Activated CD4-positive, alpha-beta T cell treated with anti-CD3 and anti-CD28 coated beads, Interleukin-2, amount 10 ng/mL, durations not matched to agents 7 days and 5 days (primary cell): Measurements from ENCODE around the gene ROR2. TPM values are rescaled to one million over a fixed set of nuclear protein-coding genes. Genes with fewer than 3 reads are reported as not detected.

Experiments
- CTCF ChIA-PET: fragments of 350-600 bp; sonication (Branson Sonifier 250); formaldehyde crosslinking; loops from one replicate; lab custom pipeline; 2021; ENCODE audit warnings: antibody characterized with exemption; lab: Charles Lee
- POLR2A ChIA-PET: fragments of 350-600 bp; sonication (Branson Sonifier 250); formaldehyde crosslinking; loops from one replicate; lab custom pipeline; 2021; ENCODE audit warnings: antibody characterized with exemption; lab: Charles Lee
- DNase-seq: peaks from one replicate; pipeline ENCODE4 v3.0.0-alpha.2; 2020
- H3K27ac Mint-ChIP-seq: one replicate; pipeline ENCODE4 v1.8.0; 2021; ENCODE audit warnings: mild to moderate bottlenecking, moderate library complexity, mixed read lengths
- H3K27me3 Mint-ChIP-seq: one replicate; pipeline ENCODE4 v1.8.0; 2021; ENCODE audit warnings: mixed read lengths
- H3K36me3 Mint-ChIP-seq: one replicate; pipeline ENCODE4 v1.8.0; 2021; ENCODE audit warnings: low read depth, mixed read lengths
- H3K4me1 Mint-ChIP-seq: one replicate; pipeline ENCODE4 v1.8.0; 2021; ENCODE audit warnings: mixed read lengths
- H3K4me3 Mint-ChIP-seq: one replicate; pipeline ENCODE4 v1.8.0; 2021; ENCODE audit warnings: mild to moderate bottlenecking, moderate library complexity, mixed read lengths
- H3K9me3 Mint-ChIP-seq: one replicate; pipeline ENCODE4 v1.8.0; 2021; ENCODE audit warnings: mixed read lengths
- total RNA-seq, 2 experiments: library from RNA; stranded (reverse); gene quantifications; one replicate each; pipeline ENCODE4 v1.2.3, GENCODE V29; 2021

Gene ROR2
- total RNA-seq, 2 experiments from 2014 or later = 0.48 to 0.55 TPM

DNA sequence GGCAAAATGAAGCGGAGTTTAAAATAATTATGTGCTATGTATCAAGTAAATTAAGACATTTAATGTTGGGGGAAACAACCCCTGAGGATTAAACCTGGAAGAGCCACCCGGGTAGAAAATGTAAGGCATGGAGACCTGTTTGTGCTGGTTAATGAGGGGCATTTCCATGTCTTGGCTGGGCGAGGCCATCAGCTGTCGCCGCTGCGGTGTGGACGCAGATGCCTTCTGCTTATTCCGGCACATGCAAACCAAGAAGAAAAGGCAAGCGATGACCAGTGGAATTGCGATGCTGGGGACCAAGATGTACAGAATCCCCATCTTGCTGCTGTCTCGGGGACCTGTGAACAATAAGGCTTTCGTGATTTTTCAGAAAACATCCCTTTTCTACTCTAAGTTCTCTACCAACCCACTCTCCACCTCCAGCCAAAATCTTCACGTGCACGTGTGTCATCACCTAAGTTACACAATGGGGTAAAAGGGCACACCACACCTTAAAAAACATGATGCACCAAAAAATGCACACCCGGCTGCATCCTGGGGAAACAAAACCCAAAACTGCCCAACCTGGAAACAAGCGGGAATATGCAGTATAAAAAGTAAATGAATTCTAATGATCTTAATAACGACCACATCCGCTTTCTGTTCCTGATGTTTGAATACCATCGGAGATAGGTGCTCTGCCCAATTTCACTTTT is 223.5 kb downstream of the ROR2 start:
- POLR2A ChIA-PET = interaction anchor here (0.5 to 0.6 kb wide), 3 partner anchors 54 to 1566 kb away, joined by 3 to 6 read pairs (median 5); no protein-coding TSS in a partner anchor
- peaks cover 7% of the 10 kb centered on the region for H3K4me1 Mint-ChIP-seq
- H3K4me3 Mint-ChIP-seq = no peak overlapping the region

DNA sequence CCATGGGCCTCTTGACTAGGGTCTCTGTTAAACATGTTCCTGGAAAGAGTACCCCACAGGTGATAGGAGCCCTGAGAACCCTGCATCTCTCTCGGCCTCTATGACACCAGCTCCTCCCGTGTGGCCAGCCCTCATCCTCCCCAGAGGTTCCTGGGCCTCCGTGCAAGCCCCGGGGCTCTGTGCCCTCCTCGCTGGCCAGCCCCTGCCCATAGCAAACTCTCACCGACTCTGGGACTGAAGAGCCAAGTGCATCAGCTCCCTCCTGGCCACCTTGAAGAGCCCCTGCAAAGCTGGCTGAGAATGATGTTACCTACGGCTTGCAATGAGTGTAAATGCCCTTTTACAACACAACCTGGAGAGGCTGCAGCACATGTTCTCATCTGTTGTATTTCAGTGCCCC is 224.4 kb downstream of the ROR2 start:
- Mint-ChIP-seq H3K4me3 (no peak overlapping the region), H3K27ac (no peak overlapping the region), H3K36me3 (no peaks in the 10 kb centered on the region), H3K9me3 (no peaks in the 10 kb centered on the region), H3K4me1 (peaks cover 7% of the 10 kb centered on the region), H3K27me3 (peaks cover 17% of the 10 kb centered on the region)
- DNase-seq = no peak
- POLR2A ChIA-PET = no interaction called here
- CTCF ChIA-PET = interaction anchor here (0.5 to 0.6 kb wide), 2 partner anchors 28 to 811 kb away, joined by 3 to 4 read pairs; no protein-coding TSS in a partner anchor

More for the DNA sequence above, 223.5 kb downstream of the ROR2 start:
- Mint-ChIP-seq H3K36me3 (no peaks in the 10 kb centered on the region), H3K9me3 (no peaks in the 10 kb centered on the region), H3K27me3 (peaks cover 8% of the 10 kb centered on the region), H3K27ac (no peak overlapping the region)
- CTCF ChIA-PET = interaction anchor here (0.6 to 2.0 kb wide), 9 partner anchors 9 to 811 kb away, joined by 3 to 8 read pairs (median 4); no protein-coding TSS in a partner anchor
- no peak for DNase-seq

DNA sequence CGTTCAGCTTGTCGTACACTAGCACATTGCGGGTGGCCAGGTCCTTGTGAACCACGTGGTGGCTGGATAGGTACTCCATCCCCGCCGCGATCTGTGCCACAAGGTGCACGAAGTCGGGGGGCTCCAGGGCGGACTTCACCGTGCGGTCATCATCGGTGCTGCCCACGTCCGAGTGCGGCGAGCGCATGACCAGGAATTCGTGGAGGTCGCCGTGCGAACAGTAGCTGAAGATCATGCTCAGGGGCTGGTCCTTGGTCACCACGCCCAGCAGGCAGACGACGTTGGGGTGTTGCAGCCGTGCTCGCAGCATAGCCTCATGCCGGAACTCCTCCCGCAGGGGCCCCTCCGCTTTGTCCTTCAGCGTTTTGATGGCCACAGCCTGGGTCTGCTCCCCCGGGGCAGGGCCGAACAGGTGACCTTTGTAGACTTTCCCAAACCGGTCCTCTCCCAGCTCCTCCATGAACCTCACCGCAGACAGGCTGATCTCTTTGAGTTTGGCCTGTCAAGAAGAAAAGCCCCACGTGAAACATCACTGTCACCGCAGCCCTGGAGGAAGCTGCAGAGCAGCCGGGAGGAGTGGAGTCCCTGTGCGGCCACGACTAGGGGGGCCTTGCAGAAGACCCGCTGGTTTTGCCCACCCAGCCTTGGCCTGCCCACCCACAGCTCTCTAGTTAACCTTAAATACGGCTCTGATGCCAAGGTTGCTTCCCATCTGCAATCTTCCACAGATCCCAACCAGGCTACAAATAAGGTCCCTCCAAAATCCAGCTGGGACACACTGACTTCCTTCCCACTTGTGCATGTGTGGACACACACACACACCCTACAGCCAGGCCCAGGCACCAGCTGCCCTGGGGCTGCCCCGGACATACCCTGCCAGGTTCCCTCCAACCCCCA is 225.2 kb downstream of the ROR2 start:
- peaks cover 7% of the 10 kb centered on the region for H3K4me1 Mint-ChIP-seq
- no peak overlapping the region for H3K4me3 Mint-ChIP-seq
- no peaks in the 10 kb centered on the region for H3K9me3 Mint-ChIP-seq
- H3K27ac Mint-ChIP-seq = no peak overlapping the region
- H3K27me3 Mint-ChIP-seq = peaks cover 23% of the 10 kb centered on the region
- ChIA-PET POLR2A (no interaction called here), CTCF (interaction anchor here (1.2 kb wide), 1 partner anchor 810 kb away, joined by 8 read pairs; no protein-coding TSS in a partner anchor)
- no peak for DNase-seq
- no peaks in the 10 kb centered on the region for H3K36me3 Mint-ChIP-seq

DNA sequence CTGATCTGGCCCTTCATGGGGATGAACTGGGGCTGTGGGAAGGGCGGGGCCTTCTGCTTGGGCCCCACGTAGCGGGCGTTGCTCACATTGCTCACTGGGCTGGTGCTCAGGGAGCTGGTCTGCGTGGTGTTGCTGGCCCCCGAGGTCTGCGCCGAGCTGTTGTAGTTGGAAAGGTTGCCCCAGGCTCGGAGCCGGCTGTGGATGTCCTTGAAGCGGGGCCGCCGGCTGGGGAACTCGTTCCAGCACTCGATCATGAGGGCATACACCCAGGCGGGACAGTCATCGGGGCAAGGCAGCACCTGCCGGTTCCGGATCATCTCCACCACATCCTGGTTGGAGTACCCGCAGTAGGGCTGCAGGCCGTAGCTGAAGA is 226.0 kb downstream of the ROR2 start:
- no peak for DNase-seq
- H3K27ac Mint-ChIP-seq = no peak overlapping the region
- H3K4me3 Mint-ChIP-seq = no peak overlapping the region
- H3K4me1 Mint-ChIP-seq = peaks cover 7% of the 10 kb centered on the region
- no peaks in the 10 kb centered on the region for H3K36me3 Mint-ChIP-seq
- peaks cover 31% of the 10 kb centered on the region for H3K27me3 Mint-ChIP-seq
- POLR2A ChIA-PET = no interaction called here
- CTCF ChIA-PET = interaction anchor here (1.2 kb wide), 1 partner anchor 809 kb away, joined by 8 read pairs; no protein-coding TSS in a partner anchor
- no peaks in the 10 kb centered on the region for H3K9me3 Mint-ChIP-seq

DNA sequence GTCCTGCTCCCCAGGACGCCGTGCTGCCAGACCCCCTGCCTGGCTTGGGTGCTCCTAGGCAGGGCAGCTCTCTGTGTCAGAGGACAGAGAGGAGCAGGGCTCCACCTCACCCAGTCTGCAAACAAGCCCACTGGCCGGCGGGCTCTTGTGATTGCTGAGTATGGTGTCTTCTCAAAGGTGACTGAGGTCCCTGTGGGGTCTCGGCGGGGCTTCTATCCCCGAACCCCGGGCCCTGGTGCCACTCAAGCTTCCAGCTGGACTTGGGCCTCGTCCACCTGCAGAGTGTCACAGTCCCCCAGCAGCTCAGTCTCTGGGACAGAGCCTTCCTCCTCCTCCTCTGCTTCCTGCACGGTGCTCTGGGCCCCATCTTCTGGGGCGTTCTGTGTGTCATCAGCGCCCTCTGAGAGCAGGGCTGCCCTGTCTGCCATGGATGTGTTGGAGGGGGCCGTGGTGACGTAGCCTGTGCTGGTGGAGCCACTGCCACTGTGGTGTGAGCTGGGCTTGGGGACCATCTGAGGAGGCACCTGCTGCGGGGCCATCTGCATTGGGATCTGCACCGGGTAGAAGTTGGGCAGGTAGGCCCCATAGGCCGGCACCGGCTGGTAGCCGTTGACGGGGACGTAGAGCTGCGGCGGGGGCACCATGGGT is 226.5 kb downstream of the ROR2 start:
- no peak overlapping the region for H3K4me3 Mint-ChIP-seq
- no peak for DNase-seq
- peaks cover 7% of the 10 kb centered on the region for H3K4me1 Mint-ChIP-seq
- CTCF ChIA-PET = interaction anchor here (1.2 kb wide), 1 partner anchor 808 kb away, joined by 8 read pairs; no protein-coding TSS in a partner anchor
- H3K27me3 Mint-ChIP-seq = peaks cover 34% of the 10 kb centered on the region
- no peak overlapping the region for H3K27ac Mint-ChIP-seq
- H3K9me3 Mint-ChIP-seq = no peaks in the 10 kb centered on the region
- POLR2A ChIA-PET = no interaction called here
- no peaks in the 10 kb centered on the region for H3K36me3 Mint-ChIP-seq

DNA sequence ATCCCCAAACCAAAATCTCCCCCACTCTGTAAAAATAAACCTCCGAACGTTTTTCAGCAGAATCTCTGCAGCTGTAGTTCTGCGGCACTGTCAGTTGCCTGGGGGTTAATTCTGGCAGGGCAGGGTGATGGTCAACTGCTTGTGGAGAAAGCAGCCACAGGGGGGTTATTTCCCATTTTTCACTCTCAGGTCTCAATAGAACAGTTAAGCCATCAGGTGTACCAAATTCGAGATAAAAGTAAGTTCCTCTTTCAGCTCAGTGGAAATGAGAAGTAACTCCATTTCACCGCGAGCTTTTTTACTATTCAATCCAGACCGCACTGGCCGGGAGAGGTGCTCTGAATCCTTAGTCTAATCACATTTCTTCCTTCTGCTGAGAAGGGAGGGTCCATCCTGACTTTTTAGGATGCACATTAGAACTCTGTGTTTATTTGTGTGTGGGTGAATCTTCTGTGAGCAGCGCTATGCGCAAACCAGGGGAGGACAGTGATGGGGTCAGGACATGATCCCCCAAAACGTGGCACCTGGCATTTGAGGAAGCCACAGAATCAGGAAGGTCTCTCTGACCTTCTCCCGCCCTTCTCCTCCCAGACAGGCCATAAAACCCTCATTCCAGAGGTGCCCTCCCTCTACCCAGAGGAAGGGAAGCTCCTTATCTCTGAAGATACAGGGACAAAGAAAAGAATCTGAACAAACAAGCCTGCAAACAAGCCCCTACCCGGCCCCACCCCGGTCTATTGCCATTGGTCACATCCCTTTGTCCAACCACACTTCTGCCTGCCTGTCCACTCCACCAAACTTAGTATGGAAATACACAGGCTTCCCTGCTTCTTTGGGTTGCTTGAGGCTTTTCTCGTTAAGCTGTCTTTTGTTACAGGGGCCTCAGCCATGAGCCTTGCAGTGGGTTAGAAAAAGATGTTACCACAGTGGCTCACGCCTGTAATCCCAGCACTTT is 229.0 kb downstream of the ROR2 start:
- CTCF ChIA-PET = interaction anchor here (0.6 to 1.3 kb wide), 3 partner anchors 14 to 806 kb away, joined by 3 to 4 read pairs (median 3); no protein-coding TSS in a partner anchor
- Mint-ChIP-seq H3K4me3 (no peak overlapping the region), H3K4me1 (peaks cover 5% of the 10 kb centered on the region), H3K9me3 (peaks cover 8% of the 10 kb centered on the region), H3K36me3 (no peaks in the 10 kb centered on the region), H3K27me3 (peaks cover 55% of the 10 kb centered on the region), H3K27ac (no peak overlapping the region)
- POLR2A ChIA-PET = no interaction called here
- DNase-seq = no peak

DNA sequence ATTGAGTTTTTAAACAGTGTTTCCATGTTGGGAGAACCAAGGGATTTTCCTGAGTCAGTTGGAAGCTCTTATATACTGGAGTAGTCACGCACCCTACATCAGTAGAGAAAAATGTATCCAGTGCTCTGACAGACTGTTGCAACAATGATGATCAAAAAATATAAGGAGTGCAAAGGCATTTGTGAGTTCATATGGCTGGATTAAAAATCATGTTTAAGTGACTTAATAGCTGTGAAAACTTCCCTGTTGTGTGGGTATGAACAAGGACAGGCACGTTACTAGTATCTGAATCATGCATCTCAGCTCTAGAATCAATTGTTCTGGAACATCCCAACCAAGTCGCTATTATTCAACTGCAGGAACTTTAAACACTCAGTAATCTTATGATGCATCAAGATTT is 229.7 kb downstream of the ROR2 start:
- POLR2A ChIA-PET = no interaction called here
- no peak overlapping the region for H3K27ac Mint-ChIP-seq
- H3K4me3 Mint-ChIP-seq = no peak overlapping the region
- no peak for DNase-seq
- H3K4me1 Mint-ChIP-seq = peaks cover 5% of the 10 kb centered on the region
- peaks cover 2% of the 10 kb centered on the region for H3K36me3 Mint-ChIP-seq
- H3K27me3 Mint-ChIP-seq = peaks cover 60% of the 10 kb centered on the region
- CTCF ChIA-PET = interaction anchor here (0.6 to 1.3 kb wide), 2 partner anchors 129 to 805 kb away, joined by 3 to 4 read pairs; no protein-coding TSS in a partner anchor
- peaks cover 10% of the 10 kb centered on the region for H3K9me3 Mint-ChIP-seq

DNA sequence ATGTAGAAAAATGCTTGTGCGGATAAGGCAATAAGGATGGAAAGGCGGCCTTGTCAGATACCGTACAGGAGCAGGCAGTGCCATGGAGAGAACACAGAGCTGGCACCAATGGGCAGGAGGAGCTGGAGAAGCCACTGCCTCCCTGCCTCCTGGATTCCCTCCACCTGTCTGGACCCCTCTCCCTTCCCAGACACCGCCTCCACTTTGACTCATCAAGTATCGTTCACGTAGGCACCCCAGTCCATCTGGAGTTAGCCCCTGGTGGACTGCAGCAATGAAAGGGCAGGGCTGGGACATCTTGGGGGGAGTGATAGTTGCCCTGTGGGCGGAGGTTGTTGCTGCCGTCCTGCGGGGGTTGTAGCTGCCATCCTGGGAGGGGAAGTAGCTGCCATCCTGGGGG is 232.0 kb downstream of the ROR2 start:
- Mint-ChIP-seq H3K27me3 (peaks cover 61% of the 10 kb centered on the region), H3K4me3 (no peak overlapping the region), H3K4me1 (peaks cover 11% of the 10 kb centered on the region), H3K36me3 (peaks cover 2% of the 10 kb centered on the region), H3K27ac (no peak overlapping the region), H3K9me3 (peaks cover 10% of the 10 kb centered on the region)
- ChIA-PET CTCF (interaction anchor here (0.7 to 2.3 kb wide), 4 partner anchors 9 to 1908 kb away, joined by 3 to 8 read pairs (median 4); no protein-coding TSS in a partner anchor), POLR2A (no interaction called here)
- DNase-seq = no peak

DNA sequence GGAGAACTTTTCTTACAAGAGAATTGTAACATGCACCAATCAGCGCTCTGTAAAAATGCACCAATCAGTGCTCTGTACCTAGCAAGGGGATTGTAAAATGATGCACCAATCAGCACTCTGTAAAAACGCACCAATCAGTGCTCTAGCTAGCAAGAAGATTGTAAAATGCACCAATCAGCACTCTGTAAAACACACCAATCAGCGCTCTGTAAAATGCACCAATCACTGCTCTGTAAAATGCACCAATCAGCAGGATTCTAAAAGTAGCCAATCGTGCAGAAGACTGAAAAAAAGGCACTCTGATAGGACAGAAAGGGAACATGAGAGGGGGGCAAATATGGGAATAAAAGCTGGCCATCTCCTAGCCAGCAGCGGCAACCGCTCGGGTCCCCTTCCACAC is 233.2 kb downstream of the ROR2 start:
- CTCF ChIA-PET = interaction anchor here (2.0 to 2.3 kb wide), 2 partner anchors 11 to 17 kb away, joined by 5 to 8 read pairs; no protein-coding TSS in a partner anchor
- peaks cover 55% of the 10 kb centered on the region for H3K27me3 Mint-ChIP-seq
- no peak overlapping the region for H3K4me3 Mint-ChIP-seq

DNA sequence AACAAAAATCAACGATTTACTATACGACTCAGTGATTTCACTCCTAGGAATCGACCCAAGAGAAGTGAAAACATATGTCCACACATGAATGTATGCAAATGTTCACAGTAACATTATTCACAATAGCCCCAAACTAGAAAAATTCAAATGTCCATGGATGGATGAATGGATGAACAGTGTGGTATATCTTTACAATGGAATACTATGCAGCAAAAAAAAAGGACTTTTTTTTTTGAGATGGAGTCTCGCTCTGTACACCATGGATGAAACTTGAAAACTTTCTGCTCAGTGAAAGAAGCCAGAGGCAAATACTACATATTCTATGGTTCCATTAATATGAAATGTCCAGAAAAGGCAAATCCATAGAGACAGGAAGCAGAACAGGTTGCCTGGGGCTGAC is 233.8 kb downstream of the ROR2 start:
- peaks cover 10% of the 10 kb centered on the region for H3K9me3 Mint-ChIP-seq
- H3K4me1 Mint-ChIP-seq = peaks cover 11% of the 10 kb centered on the region
- no peak overlapping the region for H3K4me3 Mint-ChIP-seq
- DNase-seq = no peak
- H3K27me3 Mint-ChIP-seq = peaks cover 52% of the 10 kb centered on the region
- H3K36me3 Mint-ChIP-seq = peaks cover 2% of the 10 kb centered on the region
- POLR2A ChIA-PET = no interaction called here
- CTCF ChIA-PET = no interaction called here
- H3K27ac Mint-ChIP-seq = no peak overlapping the region

More for the DNA sequence above, 233.2 kb downstream of the ROR2 start:
- Mint-ChIP-seq H3K36me3 (peaks cover 2% of the 10 kb centered on the region), H3K27ac (no peak overlapping the region), H3K9me3 (peaks cover 10% of the 10 kb centered on the region), H3K4me1 (peaks cover 11% of the 10 kb centered on the region)
- POLR2A ChIA-PET = no interaction called here
- no peak for DNase-seq

DNA sequence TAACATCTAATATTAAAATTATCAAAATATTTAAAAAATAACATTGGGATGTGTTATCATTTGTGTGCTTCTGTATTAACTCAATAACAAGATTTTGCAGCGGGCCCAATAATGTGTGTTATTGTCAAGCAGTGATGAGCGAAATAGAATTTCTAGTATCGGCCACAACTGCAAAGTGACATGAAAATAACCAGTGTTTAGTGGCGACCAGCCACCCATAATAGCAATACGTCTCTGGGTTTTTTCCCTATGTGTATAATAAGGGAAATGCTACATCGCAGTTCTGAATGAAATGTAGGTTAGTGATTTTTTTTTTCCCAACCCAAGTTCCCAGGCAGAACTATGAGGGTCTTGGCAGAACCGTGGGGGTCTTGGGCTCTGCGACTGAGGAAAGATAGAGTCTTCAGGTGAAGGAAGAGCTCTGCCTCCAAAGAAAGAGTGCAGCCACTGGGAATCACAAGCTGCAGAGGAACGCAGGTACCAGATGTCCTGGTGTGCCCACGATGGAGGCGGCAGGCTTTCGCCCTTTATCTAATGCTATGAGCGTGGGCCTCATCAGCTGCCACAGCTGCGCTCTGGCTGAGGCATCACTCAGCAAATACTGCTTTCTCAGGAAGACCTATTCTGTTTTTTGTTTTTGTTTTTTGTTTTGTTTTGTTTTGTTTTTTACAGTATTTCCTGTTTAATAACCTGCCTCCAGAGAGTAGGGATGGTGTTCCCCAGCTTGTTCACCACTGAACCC is 235.0 kb downstream of the ROR2 start:
- H3K9me3 Mint-ChIP-seq = peaks cover 10% of the 10 kb centered on the region
- H3K4me1 Mint-ChIP-seq = peaks cover 11% of the 10 kb centered on the region
- CTCF ChIA-PET = no interaction called here
- peaks cover 40% of the 10 kb centered on the region for H3K27me3 Mint-ChIP-seq
- no peak for DNase-seq
- peaks cover 2% of the 10 kb centered on the region for H3K36me3 Mint-ChIP-seq
- POLR2A ChIA-PET = no interaction called here
- no peak overlapping the region for H3K27ac Mint-ChIP-seq
- H3K4me3 Mint-ChIP-seq = no peak overlapping the region
